ENCODE data around the gene NRIP3. TPM values are rescaled to one million over a fixed set of nuclear protein-coding genes. Genes with fewer than 3 reads are reported as not detected.
"Not testable (repeated sequence)": the region's sequence is repeated elsewhere in the genome, so short reads cannot be mapped to it uniquely, and the experiment has no call there.

Gene NRIP3
- total RNA-seq, 2 experiments from 2014 or later, result not detected

DNA sequence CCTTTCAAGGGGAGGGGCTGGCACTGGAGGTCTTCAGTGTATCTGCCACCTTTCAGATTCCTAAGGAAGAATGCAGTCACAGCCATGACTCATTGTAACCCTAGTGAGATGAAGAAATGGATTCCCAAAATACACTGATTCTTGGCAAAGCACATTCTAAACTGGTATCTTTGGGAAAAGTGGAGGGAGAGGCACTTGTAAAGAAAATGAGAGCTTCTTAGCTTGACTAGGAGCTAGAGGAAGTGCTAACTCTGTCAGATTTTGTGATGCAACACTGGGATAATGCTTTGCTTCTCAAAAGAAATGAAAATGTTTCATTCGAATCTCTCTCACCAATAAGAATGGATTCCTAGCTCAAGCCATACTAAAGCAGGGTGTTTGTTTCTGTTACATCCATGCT is 14.3 kb downstream of the NRIP3 start:
- POLR2A ChIA-PET, result no interaction called here

DNA sequence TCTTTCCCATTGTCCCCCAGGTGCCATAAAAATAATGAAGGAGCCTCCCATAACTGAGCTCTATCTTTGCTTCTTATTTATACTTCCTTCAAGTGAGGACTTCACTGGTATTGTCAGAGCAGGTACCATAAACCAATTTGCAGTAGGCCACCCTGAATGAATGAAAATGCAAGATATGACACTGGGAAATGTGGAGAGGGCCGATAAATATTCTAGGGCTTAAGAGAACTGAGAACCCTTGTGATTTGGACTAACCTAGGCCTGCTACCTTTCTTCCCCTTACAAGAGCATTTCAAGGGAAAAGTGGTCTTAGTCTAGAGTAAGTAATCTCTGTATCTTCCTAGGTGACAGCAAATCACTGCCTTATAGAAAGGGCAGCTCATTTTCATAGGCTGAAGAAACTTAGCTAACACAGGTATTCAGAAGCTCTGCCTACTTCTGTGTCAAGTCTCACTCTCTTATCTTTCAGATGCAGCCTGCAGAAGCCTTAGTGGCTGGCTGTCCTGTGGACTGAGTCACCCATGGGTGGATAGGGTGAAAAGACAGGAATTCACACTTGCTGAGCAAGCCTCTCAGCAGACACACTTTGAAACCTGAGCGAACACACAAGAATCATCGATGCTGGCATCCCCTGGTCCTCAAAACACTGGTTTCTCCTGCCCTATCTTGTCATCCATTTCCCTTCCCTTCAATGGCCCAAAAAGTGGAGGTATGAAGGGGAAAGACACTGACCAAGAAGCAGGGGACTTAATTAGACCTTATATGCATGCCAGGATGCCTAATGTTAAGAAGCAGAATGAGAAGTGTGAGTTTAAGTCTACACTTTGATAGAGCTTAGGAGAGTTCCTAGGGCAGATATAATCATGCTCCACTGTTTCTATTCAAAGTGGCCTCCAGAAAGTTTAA is 15.2 kb downstream of the NRIP3 start:
- no peaks in the 10 kb centered on the region for H3K4me1 ChIP-seq (ENCODE audit: insufficient read depth, low read length, poor library complexity, severe bottlenecking)
- intact Hi-C loops (cut with micrococcal nuclease; ENCODE audit: unreplicated experiment), result no loop called here
- no peak for DNase-seq (ENCODE audit: low spot score)
- ChIA-PET POLR2A (no interaction called here), CTCF (ENCODE audit: unreplicated experiment) (no interaction called here)
- no peaks in the 10 kb centered on the region for H3K9me2 ChIP-seq (ENCODE audit: insufficient read depth, low read length)
- no peak overlapping the region for H3K4me3 ChIP-seq (ENCODE audit: low read depth, low read length, poor library complexity, severe bottlenecking)
- no peak overlapping the region for H2AFZ ChIP-seq (ENCODE audit: low read length)
- H3K27ac ChIP-seq (ENCODE audit: low read depth, low read length, poor library complexity, severe bottlenecking), result no peak overlapping the region
- no peak overlapping the region for H3K4me2 ChIP-seq (ENCODE audit: low read length)
- no peaks in the 10 kb centered on the region for H3K9me3 ChIP-seq (ENCODE audit: low read length)
- no peaks in the 10 kb centered on the region for H4K20me1 ChIP-seq (ENCODE audit: insufficient read depth, low read length)
- BruUV-seq (replicated peaks), result no TSS peak
- H3K36me3 ChIP-seq (ENCODE audit: insufficient read depth, low read length), result no peaks in the 10 kb centered on the region
- TF ChIP-seq, protein P1, sequence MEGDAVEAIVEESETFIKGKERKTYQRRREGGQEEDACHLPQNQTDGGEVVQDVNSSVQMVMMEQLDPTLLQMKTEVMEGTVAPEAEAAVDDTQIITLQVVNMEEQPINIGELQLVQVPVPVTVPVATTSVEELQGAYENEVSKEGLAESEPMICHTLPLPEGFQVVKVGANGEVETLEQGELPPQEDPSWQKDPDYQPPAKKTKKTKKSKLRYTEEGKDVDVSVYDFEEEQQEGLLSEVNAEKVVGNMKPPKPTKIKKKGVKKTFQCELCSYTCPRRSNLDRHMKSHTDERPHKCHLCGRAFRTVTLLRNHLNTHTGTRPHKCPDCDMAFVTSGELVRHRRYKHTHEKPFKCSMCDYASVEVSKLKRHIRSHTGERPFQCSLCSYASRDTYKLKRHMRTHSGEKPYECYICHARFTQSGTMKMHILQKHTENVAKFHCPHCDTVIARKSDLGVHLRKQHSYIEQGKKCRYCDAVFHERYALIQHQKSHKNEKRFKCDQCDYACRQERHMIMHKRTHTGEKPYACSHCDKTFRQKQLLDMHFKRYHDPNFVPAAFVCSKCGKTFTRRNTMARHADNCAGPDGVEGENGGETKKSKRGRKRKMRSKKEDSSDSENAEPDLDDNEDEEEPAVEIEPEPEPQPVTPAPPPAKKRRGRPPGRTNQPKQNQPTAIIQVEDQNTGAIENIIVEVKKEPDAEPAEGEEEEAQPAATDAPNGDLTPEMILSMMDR (conservative IDR thresholded peaks at IDR 0.05; ENCODE audit: low read length), result no peak
- TF ChIP-seq EZH2phosphoT487 (IDR thresholded peaks at IDR 0.05; ENCODE audit: borderline replicate concordance, low read depth, low read length), result no peak
- no peaks in the 10 kb centered on the region for H3K79me2 ChIP-seq (ENCODE audit: insufficient read depth, low read depth, low read length)

More for the DNA sequence above, 14.3 kb downstream of the NRIP3 start:
- no peak for DNase-seq (ENCODE audit: low spot score)
- no TSS peak for BruUV-seq (replicated peaks)
- Histone ChIP-seq H4K20me1 (ENCODE audit: insufficient read depth, low read length) (no peaks in the 10 kb centered on the region), H3K27ac (ENCODE audit: low read depth, low read length, poor library complexity, severe bottlenecking) (no peak overlapping the region), H3K9me2 (ENCODE audit: insufficient read depth, low read length) (no peaks in the 10 kb centered on the region), H2AFZ (ENCODE audit: low read length) (no peak overlapping the region), H3K4me3 (ENCODE audit: low read depth, low read length, poor library complexity, severe bottlenecking) (no peak overlapping the region), H3K36me3 (ENCODE audit: insufficient read depth, low read length) (no peaks in the 10 kb centered on the region), H3K4me2 (ENCODE audit: low read length) (no peak overlapping the region), H3K4me1 (ENCODE audit: insufficient read depth, low read length, poor library complexity, severe bottlenecking) (no peaks in the 10 kb centered on the region), H3K79me2 (ENCODE audit: insufficient read depth, low read depth, low read length) (no peaks in the 10 kb centered on the region), H3K9me3 (ENCODE audit: low read length) (no peaks in the 10 kb centered on the region)
- CTCF ChIA-PET (ENCODE audit: unreplicated experiment), result no interaction called here
- intact Hi-C loops (cut with micrococcal nuclease; ENCODE audit: unreplicated experiment), result no loop called here
- TF ChIP-seq, protein P1 (conservative IDR thresholded peaks at IDR 0.05; ENCODE audit: low read length), result no peak
- no peak for TF ChIP-seq EZH2phosphoT487 (IDR thresholded peaks at IDR 0.05; ENCODE audit: borderline replicate concordance, low read depth, low read length)

DNA sequence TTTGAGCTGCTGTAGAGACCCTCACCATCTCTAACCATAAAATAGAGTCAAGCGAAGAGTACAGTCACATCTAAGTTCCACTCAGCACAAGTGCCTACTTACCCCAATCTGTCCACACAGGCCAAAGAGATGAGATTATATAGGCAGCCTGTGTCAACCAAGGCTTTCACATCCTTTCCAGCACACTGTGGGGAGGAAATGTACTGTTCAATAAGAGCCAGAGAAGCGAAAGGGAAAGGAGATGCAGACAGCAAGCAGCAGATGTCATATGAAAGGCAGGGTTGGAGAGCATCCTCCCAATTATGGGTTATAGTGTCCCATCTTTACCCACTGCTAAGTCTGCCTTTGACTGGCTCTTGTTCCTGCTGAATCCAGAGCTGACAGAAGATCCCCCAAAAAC is 16.4 kb downstream of the NRIP3 start:
- Histone ChIP-seq H3K27ac (ENCODE audit: low read depth, low read length, poor library complexity, severe bottlenecking) (no peak overlapping the region), H3K4me3 (ENCODE audit: low read depth, low read length, poor library complexity, severe bottlenecking) (no peak overlapping the region), H4K20me1 (ENCODE audit: insufficient read depth, low read length) (no peaks in the 10 kb centered on the region), H2AFZ (ENCODE audit: low read length) (no peak overlapping the region), H3K79me2 (ENCODE audit: insufficient read depth, low read depth, low read length) (no peaks in the 10 kb centered on the region), H3K9me2 (ENCODE audit: insufficient read depth, low read length) (no peaks in the 10 kb centered on the region), H3K4me1 (ENCODE audit: insufficient read depth, low read length, poor library complexity, severe bottlenecking) (no peaks in the 10 kb centered on the region), H3K9me3 (ENCODE audit: low read length) (no peaks in the 10 kb centered on the region), H3K36me3 (ENCODE audit: insufficient read depth, low read length) (no peaks in the 10 kb centered on the region), H3K4me2 (ENCODE audit: low read length) (no peak overlapping the region)
- intact Hi-C loops (cut with micrococcal nuclease; ENCODE audit: unreplicated experiment), result no loop called here
- DNase-seq (ENCODE audit: low spot score), result no peak
- POLR2A ChIA-PET, result no interaction called here
- CTCF ChIA-PET (ENCODE audit: unreplicated experiment), result no interaction called here
- no TSS peak for BruUV-seq (replicated peaks)
- TF ChIP-seq, protein P1 (conservative IDR thresholded peaks at IDR 0.05; ENCODE audit: low read length), result no peak
- TF ChIP-seq EZH2phosphoT487 (IDR thresholded peaks at IDR 0.05; ENCODE audit: borderline replicate concordance, low read depth, low read length), result no peak

DNA sequence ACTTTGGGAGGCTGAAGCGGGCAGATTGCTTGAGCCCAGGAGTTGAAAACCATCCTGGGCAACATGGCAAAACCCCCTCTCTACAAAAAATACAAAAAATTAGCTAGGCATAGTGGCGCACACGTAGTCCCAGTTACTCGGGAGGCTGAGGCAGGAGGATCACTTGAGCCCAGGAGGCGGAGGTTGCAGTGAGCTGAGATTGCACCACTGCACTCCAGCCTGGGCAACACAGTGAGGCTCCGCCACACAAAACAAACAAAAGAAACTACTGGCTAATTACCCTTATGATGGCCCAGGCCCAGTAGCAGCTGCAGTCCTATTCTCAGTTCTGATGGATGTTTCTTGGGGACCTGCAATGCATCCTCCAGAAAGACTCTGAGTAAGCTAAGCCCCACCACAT is 17.0 kb downstream of the NRIP3 start:
- H3K4me1 ChIP-seq (ENCODE audit: insufficient read depth, low read length, poor library complexity, severe bottlenecking); H3K9me3 ChIP-seq (ENCODE audit: low read length); H3K36me3 ChIP-seq (ENCODE audit: insufficient read depth, low read length); H4K20me1 ChIP-seq (ENCODE audit: insufficient read depth, low read length); CTCF ChIA-PET (ENCODE audit: unreplicated experiment); H2AFZ ChIP-seq (ENCODE audit: low read length); H3K27ac ChIP-seq (ENCODE audit: low read depth, low read length, poor library complexity, severe bottlenecking); DNase-seq (ENCODE audit: low spot score); H3K4me3 ChIP-seq (ENCODE audit: low read depth, low read length, poor library complexity, severe bottlenecking); H3K79me2 ChIP-seq (ENCODE audit: insufficient read depth, low read depth, low read length); intact Hi-C loops (cut with micrococcal nuclease; ENCODE audit: unreplicated experiment); H3K9me2 ChIP-seq (ENCODE audit: insufficient read depth, low read length); H3K4me2 ChIP-seq (ENCODE audit: low read length); BruUV-seq (replicated peaks); POLR2A ChIA-PET: not testable (repeated sequence)
